NCI-H187 treated with DMSO at 0.1 percent for 48 hours (cell line): ENCODE results near the gene CTH.
"Not testable (repeated sequence)": the region's sequence is repeated elsewhere in the genome, so short reads cannot be mapped to it uniquely, and the experiment has no call there.

Experiments used
- DNase-seq: peaks from one replicate; lab custom pipeline; 2025; lab: John Stamatoyannopoulos, UW

CTH gene

GRCh38 chr1:70455291-70455690 is 44.2 kb downstream of the CTH start:
- DNase-seq: no peak

GRCh38 chr1:70458131-70458530 is 47.1 kb downstream of the CTH start:
- no peak for DNase-seq

GRCh38 chr1:70459496-70460225 is 48.6 kb downstream of the CTH start:
- DNase-seq: no peak

GRCh38 chr1:70460740-70461713 is 50.0 kb downstream of the CTH start:
- not testable (repeated sequence) for DNase-seq

GRCh38 chr1:70462611-70463010 is 51.5 kb downstream of the CTH start:
- DNase-seq: no peak

GRCh38 chr1:70465911-70466310 is 54.8 kb downstream of the CTH start:
- DNase-seq: no peak

GRCh38 chr1:70467531-70467930 is 56.5 kb downstream of the CTH start:
- DNase-seq: no peak

- DNase-seq: no peak
Observed at GRCh38 chr1:70468180-70468579, 57.1 kb downstream of the CTH start.

- DNase-seq: not testable (repeated sequence)
Observed at GRCh38 chr1:70469184-70469583, 58.1 kb downstream of the CTH start.

- DNase-seq: no peak
Observed at GRCh38 chr1:70475023-70475422, 64.0 kb downstream of the CTH start.

- no peak for DNase-seq
Observed at GRCh38 chr1:70477090-70477489, 66.0 kb downstream of the CTH start.

- DNase-seq: not testable (repeated sequence)
Observed at GRCh38 chr1:70477905-70478304, 66.8 kb downstream of the CTH start.

- no peak for DNase-seq
Observed at GRCh38 chr1:70483342-70483741, 72.3 kb downstream of the CTH start.

GRCh38 chr1:70485624-70486023 is 74.6 kb downstream of the CTH start:
- no peak for DNase-seq

GRCh38 chr1:70486676-70487458 is 75.8 kb downstream of the CTH start:
- no peak for DNase-seq

- DNase-seq: no peak
Observed at GRCh38 chr1:70487459-70487815, 76.4 kb downstream of the CTH start.

GRCh38 chr1:70487910-70488665 is 77.0 kb downstream of the CTH start:
- no peak for DNase-seq
